ENCODE data around the gene BRINP1. TPM values are rescaled to one million over a fixed set of nuclear protein-coding genes. Genes with fewer than 3 reads are reported as not detected.
A peak's percentile ranks its signal among the peaks of the same experiment; 100 is the strongest.

Gene BRINP1
- polyA plus RNA-seq, 3 donors = not detected

DNA sequence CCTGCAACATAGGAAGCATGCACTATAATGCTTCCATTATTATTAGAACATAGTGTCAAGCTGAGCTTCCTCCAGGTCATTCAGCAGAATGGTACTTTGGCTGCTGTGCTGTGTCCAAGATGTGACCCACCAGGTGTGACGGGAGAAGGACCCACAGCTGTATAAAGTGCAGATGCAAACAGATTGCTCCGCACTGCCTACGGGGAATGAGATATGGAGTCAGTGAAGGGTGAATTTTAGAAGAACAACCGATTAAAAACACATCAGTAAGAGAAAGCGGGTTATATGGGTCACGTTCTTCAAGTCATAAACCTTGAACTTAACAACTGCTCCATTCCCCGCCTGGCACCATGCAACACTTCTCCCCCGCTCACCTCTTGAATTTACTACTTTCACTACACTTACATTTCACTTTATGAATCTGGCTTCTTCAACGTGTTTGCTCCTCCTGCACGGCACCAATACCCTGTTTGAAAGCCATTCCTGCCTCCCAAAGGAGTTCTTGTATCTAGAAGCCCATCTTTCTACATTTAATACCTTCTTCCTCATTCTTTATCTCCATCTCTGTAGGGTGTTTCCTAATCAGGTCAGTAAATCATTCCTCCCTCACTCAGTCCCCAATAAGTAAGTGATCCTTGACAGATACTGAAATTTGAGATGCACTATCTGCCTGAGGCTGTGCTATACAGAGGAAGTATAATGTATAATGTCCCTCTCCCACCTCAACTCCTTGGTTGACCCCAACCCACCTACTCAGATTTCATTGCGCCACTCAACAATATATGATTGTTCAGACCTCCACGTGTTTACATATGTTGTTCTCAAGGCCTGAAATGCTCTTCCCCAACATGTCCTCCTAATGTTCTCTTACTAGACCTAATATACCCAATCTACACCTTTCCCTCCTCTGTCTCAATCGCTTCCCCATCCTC is 25.9 kb downstream of the BRINP1 start:
- Mint-ChIP-seq H3K27me3 (ENCODE audit: low read depth in 3 of 3) (no peaks in the 10 kb centered on the region), H3K9me3 (peaks cover 0 to 2% (median 0%) of the 10 kb centered on the region in 7 donors), H3K27ac (peak overlapping the region in 1 of 7 donors; percentile 7), H3K4me3 (no peak overlapping the region), H3K4me1 (no peaks in the 10 kb centered on the region), H3K36me3 (no peaks in the 10 kb centered on the region)
- H3K36me3 ChIP-seq (replicated peaks in 1 of 2; ENCODE audit: control insufficient read depth in 1 of 2, insufficient read depth in 2 of 2, low read length in 2 of 2) = no peaks in the 10 kb centered on the region
- no peak overlapping the region for H3K9ac ChIP-seq (ENCODE audit: insufficient read depth, low read length, poor library complexity, severe bottlenecking)
- H3K9me3 ChIP-seq (replicated peaks in 1 of 2; ENCODE audit: control insufficient read depth in 1 of 2, insufficient read depth in 1 of 2, low read length in 2 of 2) = no peaks in the 10 kb centered on the region
- H3K4me1 ChIP-seq (ENCODE audit: control insufficient read depth in 1 of 2, insufficient read depth in 2 of 2, low read length in 2 of 2) = no peaks in the 10 kb centered on the region
- intact Hi-C loops (cut with micrococcal nuclease) = no loop called here
- TF ChIP-seq, protein P1, sequence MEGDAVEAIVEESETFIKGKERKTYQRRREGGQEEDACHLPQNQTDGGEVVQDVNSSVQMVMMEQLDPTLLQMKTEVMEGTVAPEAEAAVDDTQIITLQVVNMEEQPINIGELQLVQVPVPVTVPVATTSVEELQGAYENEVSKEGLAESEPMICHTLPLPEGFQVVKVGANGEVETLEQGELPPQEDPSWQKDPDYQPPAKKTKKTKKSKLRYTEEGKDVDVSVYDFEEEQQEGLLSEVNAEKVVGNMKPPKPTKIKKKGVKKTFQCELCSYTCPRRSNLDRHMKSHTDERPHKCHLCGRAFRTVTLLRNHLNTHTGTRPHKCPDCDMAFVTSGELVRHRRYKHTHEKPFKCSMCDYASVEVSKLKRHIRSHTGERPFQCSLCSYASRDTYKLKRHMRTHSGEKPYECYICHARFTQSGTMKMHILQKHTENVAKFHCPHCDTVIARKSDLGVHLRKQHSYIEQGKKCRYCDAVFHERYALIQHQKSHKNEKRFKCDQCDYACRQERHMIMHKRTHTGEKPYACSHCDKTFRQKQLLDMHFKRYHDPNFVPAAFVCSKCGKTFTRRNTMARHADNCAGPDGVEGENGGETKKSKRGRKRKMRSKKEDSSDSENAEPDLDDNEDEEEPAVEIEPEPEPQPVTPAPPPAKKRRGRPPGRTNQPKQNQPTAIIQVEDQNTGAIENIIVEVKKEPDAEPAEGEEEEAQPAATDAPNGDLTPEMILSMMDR (IDR thresholded peaks at IDR 0.05) = no peak
- DNase-seq = no peak
- no peak overlapping the region for H2AFZ ChIP-seq (ENCODE audit: insufficient read depth, low read depth, low read length, poor library complexity, severe bottlenecking)
- no peaks in the 10 kb centered on the region for H3K27me3 ChIP-seq (ENCODE audit: control insufficient read depth in 2 of 2, insufficient read depth in 2 of 2, low read length in 2 of 2)
- H4K20me1 ChIP-seq (ENCODE audit: insufficient read depth, low read length) = no peaks in the 10 kb centered on the region
- H3K4me2 ChIP-seq (replicated peaks; ENCODE audit: extremely low read depth, low read length, poor library complexity, severe bottlenecking) = no peak overlapping the region
- H3K4me3 ChIP-seq (replicated peaks in 1 of 3; ENCODE audit: low read depth in 2 of 3, low read length in 3 of 3) = no peak overlapping the region
- H3K79me2 ChIP-seq (ENCODE audit: insufficient read depth, low read length) = no peaks in the 10 kb centered on the region
- no peak overlapping the region for H3K27ac ChIP-seq (ENCODE audit: low read depth in 1 of 2, low read length in 2 of 2)
- 86% methylated on average over 7 of the region's 13 CpGs for WGBS (ENCODE audit: insufficient coverage)

DNA sequence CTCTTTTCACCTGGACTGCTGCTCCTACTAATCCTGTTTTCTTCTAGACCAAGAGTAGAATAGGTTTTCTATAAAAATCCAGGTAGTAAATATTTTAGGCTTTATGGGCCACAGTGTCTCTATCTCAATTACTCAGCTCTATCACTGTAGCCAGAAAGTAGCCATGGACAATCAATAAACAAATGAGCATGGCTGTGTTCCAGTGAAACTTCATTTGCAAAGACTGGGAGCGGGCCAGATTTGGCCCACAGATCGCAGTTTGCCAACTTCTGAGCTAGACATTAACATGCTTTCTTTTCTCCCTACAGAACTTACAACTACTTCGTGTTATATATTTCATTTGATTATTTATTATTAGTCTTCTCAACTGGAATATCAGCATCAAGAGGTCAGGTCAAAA is 30.2 kb downstream of the BRINP1 start:
- Histone ChIP-seq H3K4me1 (ENCODE audit: control insufficient read depth in 1 of 2, insufficient read depth in 2 of 2, low read length in 2 of 2) (no peaks in the 10 kb centered on the region), H3K27me3 (ENCODE audit: control insufficient read depth in 2 of 2, insufficient read depth in 2 of 2, low read length in 2 of 2) (no peaks in the 10 kb centered on the region), H3K36me3 (replicated peaks in 1 of 2; ENCODE audit: control insufficient read depth in 1 of 2, insufficient read depth in 2 of 2, low read length in 2 of 2) (no peaks in the 10 kb centered on the region), H3K4me3 (replicated peaks in 1 of 3; ENCODE audit: low read depth in 2 of 3, low read length in 3 of 3) (no peak overlapping the region), H3K79me2 (ENCODE audit: insufficient read depth, low read length) (no peaks in the 10 kb centered on the region), H3K9ac (ENCODE audit: insufficient read depth, low read length, poor library complexity, severe bottlenecking) (no peak overlapping the region), H4K20me1 (ENCODE audit: insufficient read depth, low read length) (no peaks in the 10 kb centered on the region), H3K27ac (ENCODE audit: low read depth in 1 of 2, low read length in 2 of 2) (no peak overlapping the region), H3K4me2 (replicated peaks; ENCODE audit: extremely low read depth, low read length, poor library complexity, severe bottlenecking) (no peak overlapping the region), H3K9me3 (replicated peaks in 1 of 2; ENCODE audit: control insufficient read depth in 1 of 2, insufficient read depth in 1 of 2, low read length in 2 of 2) (no peaks in the 10 kb centered on the region), H2AFZ (ENCODE audit: insufficient read depth, low read depth, low read length, poor library complexity, severe bottlenecking) (no peak overlapping the region)
- DNase-seq = no peak
- no peak overlapping the region for H3K4me3 Mint-ChIP-seq
- TF ChIP-seq, protein P1 (IDR thresholded peaks at IDR 0.05) = no peak
- no peak overlapping the region for H3K27ac Mint-ChIP-seq
- intact Hi-C loops (cut with micrococcal nuclease) = no loop called here
- no peaks in the 10 kb centered on the region for H3K36me3 Mint-ChIP-seq
- H3K9me3 Mint-ChIP-seq = peaks cover 0 to 3% (median 2%) of the 10 kb centered on the region in 7 donors
- peaks cover 0 to 2% (median 0%) of the 10 kb centered on the region in 3 donors for H3K27me3 Mint-ChIP-seq (ENCODE audit: low read depth in 3 of 3)
- H3K4me1 Mint-ChIP-seq = no peaks in the 10 kb centered on the region
- WGBS (ENCODE audit: insufficient coverage) = no CpG with 5 or more reads among the region's 3 CpGs

Data from CD14-positive monocyte (primary cell).